GM11168 (cell line): Measurements from ENCODE around the gene DCP1B.

Source experiments
- in situ Hi-C: fragments of 300-500 bp; cut with MboI; formaldehyde crosslinking; loops from one replicate; pipeline ENCODE4 v1.12.0; 2022; ENCODE audit warnings: low sequenced_read_pairs; ENCODE audit not compliant: unreplicated experiment

Gene DCP1B

GRCh38 chr12:1925684-1926006 lies 78.6 kb downstream of the DCP1B start:
- in situ Hi-C loops: no loop called here

GRCh38 chr12:1924996-1925683 lies 79.1 kb downstream of the DCP1B start:
- in situ Hi-C loops: no loop called here

- in situ Hi-C loops: no loop called here
These were observed 81.3 kb downstream of the DCP1B start for GRCh38 chr12:1922985-1923384.

- in situ Hi-C loops: no loop called here
These were observed 82.1 kb downstream of the DCP1B start for GRCh38 chr12:1922075-1922709.

- in situ Hi-C loops: no loop called here
These were observed 83.3 kb downstream of the DCP1B start for GRCh38 chr12:1920971-1921370.

- in situ Hi-C loops: no loop called here
These were observed 83.8 kb downstream of the DCP1B start for GRCh38 chr12:1920436-1920835.

- in situ Hi-C loops: no loop called here
These were observed 84.5 kb downstream of the DCP1B start for GRCh38 chr12:1919763-1920162.

- in situ Hi-C loops: no loop called here
These were observed 85.0 kb downstream of the DCP1B start for GRCh38 chr12:1919284-1919683.

GRCh38 chr12:1918884-1919236 lies 85.4 kb downstream of the DCP1B start:
- in situ Hi-C loops: no loop called here

GRCh38 chr12:1918081-1918883 lies 86.0 kb downstream of the DCP1B start, which contains the start of gene CACNA2D4:
Gene CACNA2D4 (minus strand): TSS chr12:1918652. CDS start chr12:1918473, 179 bp downstream.
- in situ Hi-C loops: no loop called here

GRCh38 chr12:1917172-1918070 lies 86.8 kb downstream of the DCP1B start:
- in situ Hi-C loops: no loop called here

- in situ Hi-C loops: no loop called here
These were observed 87.7 kb downstream of the DCP1B start for GRCh38 chr12:1916371-1917171.

- in situ Hi-C loops: no loop called here
These were observed 88.9 kb downstream of the DCP1B start for GRCh38 chr12:1915082-1915968.

- in situ Hi-C loops: no loop called here
These were observed 89.9 kb downstream of the DCP1B start for GRCh38 chr12:1914114-1914911.

- in situ Hi-C loops: no loop called here
These were observed 90.7 kb downstream of the DCP1B start for GRCh38 chr12:1913377-1914113.

- in situ Hi-C loops: no loop called here
These were observed 91.5 kb downstream of the DCP1B start for GRCh38 chr12:1912580-1913376.
